Endothelial cell of umbilical vein (primary cell): ENCODE results near the gene MAPRE2. TPM values are rescaled to one million over a fixed set of nuclear protein-coding genes. Genes with fewer than 3 reads are reported as not detected.

Source experiments
- BruUV-seq: library from RNA; stranded (reverse); fragments of 400-500 nt; replicated peaks from 2 replicates; lab custom pipeline; 2021; lab: Mats Ljungman, UMichigan
- CTCF ChIA-PET: fragments of 300-600, 350-600 bp; sonication (Branson Sonifier 250); formaldehyde crosslinking; loops from one replicate; lab custom pipeline; 2021; ENCODE audit warnings: antibody characterized with exemption, inconsistent platforms; lab: Charles Lee
- POLR2A ChIA-PET: fragments of 300-600, 350-600 bp; sonication (Branson Sonifier 250); formaldehyde crosslinking; loops from one replicate; lab custom pipeline; 2021; ENCODE audit warnings: antibody characterized with exemption, inconsistent platforms; lab: Charles Lee
- DNase-seq: peaks from one replicate; pipeline ENCODE4 v3.0.0-alpha.2; 2011; ENCODE audit warnings: low read depth, low spot score
- FAIRE-seq: peaks from 2 replicates; lab custom pipeline; 2011; peaks lifted over from hg19 to GRCh38; lab: Jason Lieb, UNC
- H2AFZ ChIP-seq: 2 replicates; pipeline ENCODE4 v1.6.0; 2012; ENCODE audit warnings: low read depth, low read length, control low read depth, inconsistent platforms
- H3K27ac ChIP-seq: 2 replicates; pipeline ENCODE4 v1.5.1; 2011; ENCODE audit warnings: low read depth, mild to moderate bottlenecking, control low read depth, low read length, moderate library complexity; ENCODE audit not compliant: insufficient read depth
- H3K27me3 ChIP-seq, 2 experiments: 2 replicates each; pipeline versions ENCODE4 v1.6.0 to v1.6.1; 2011; ENCODE audit warnings: low read length in 2 of 2, mixed read lengths in 1 of 2; ENCODE audit not compliant: control insufficient read depth in 2 of 2, insufficient read depth in 2 of 2
- H3K36me3 ChIP-seq, 2 experiments: 2 replicates in 1 of 2; 3 replicates in 1 of 2; pipeline ENCODE4 v1.5.1; 2011; ENCODE audit warnings: low read length in 2 of 2, mild to moderate bottlenecking in 1 of 2, moderate library complexity in 1 of 2; ENCODE audit not compliant: control insufficient read depth in 2 of 2, insufficient read depth in 2 of 2; ENCODE audit errors: extremely low read depth in 1 of 2
- H3K4me1 ChIP-seq: 3 replicates; pipeline ENCODE4 v1.5.1; 2011; ENCODE audit warnings: mild to moderate bottlenecking, low read length; ENCODE audit not compliant: control insufficient read depth, insufficient read depth; ENCODE audit errors: extremely low read depth
- H3K4me2 ChIP-seq: 2 replicates; pipeline ENCODE4 v1.6.1; 2011; ENCODE audit warnings: low read length, control low read depth, mixed read lengths; ENCODE audit not compliant: insufficient read depth
- H3K4me3 ChIP-seq, 3 experiments: fragments of 200-600 bp in 1 of 3; sonication (generic), shearing (Covaris generic) in 1 of 3; replicated peaks in 1 of 3; 2 replicates each; pipeline ENCODE4 v1.5.1; 2011 to 2016; ENCODE audit warnings: control low read depth in 3 of 3, low read length in 3 of 3, mild to moderate bottlenecking in 2 of 3, inconsistent platforms in 1 of 3, low read depth in 1 of 3, moderate library complexity in 1 of 3; ENCODE audit not compliant: insufficient read depth in 1 of 3
- H3K79me2 ChIP-seq: 2 replicates; pipeline ENCODE4 v1.6.0; 2012; ENCODE audit warnings: low read length, inconsistent platforms; ENCODE audit not compliant: control insufficient read depth, insufficient read depth
- H3K9ac ChIP-seq: replicated peaks from 2 replicates; pipeline ENCODE3; 2011; ENCODE audit warnings: low read length, control low read depth; ENCODE audit not compliant: insufficient read depth; ENCODE audit errors: extremely low read depth
- H3K9me1 ChIP-seq: replicated peaks from 3 replicates; pipeline ENCODE4 v1.6.0; 2011; ENCODE audit warnings: mild to moderate bottlenecking, low read length; ENCODE audit not compliant: control insufficient read depth, insufficient read depth; ENCODE audit errors: extremely low read depth
- H3K9me3 ChIP-seq: replicated peaks from 2 replicates; pipeline ENCODE4 v1.5.1; 2012; ENCODE audit warnings: low read length, inconsistent platforms; ENCODE audit not compliant: control insufficient read depth, insufficient read depth
- H4K20me1 ChIP-seq: replicated peaks from 2 replicates; pipeline ENCODE3; 2011; ENCODE audit warnings: mild to moderate bottlenecking, low read length; ENCODE audit not compliant: control insufficient read depth, insufficient read depth; ENCODE audit errors: extremely low read depth
- CTCF ChIP-seq, 2 donors: IDR thresholded peaks; 1 replicate in 1 of 2; 2 replicates in 1 of 2; pipeline ENCODE4 v1.5.1; 2011; ENCODE audit warnings: low read length in 2 of 2, mild to moderate bottlenecking in 2 of 2, moderate library complexity in 2 of 2, control low read depth in 1 of 2, inconsistent platforms in 1 of 2, low read depth in 1 of 2; ENCODE audit not compliant: insufficient read depth in 1 of 2; ENCODE audit errors: extremely low read depth in 1 of 2
- FOS ChIP-seq: IDR thresholded peaks from 2 replicates; pipeline ENCODE4 v1.6.1; 2011; ENCODE audit warnings: mild to moderate bottlenecking, low read length, moderate library complexity, borderline replicate concordance; ENCODE audit not compliant: insufficient read depth
- GATA2 ChIP-seq: IDR thresholded peaks from 2 replicates; pipeline ENCODE4 v1.7.0; 2011; ENCODE audit warnings: low read depth, mild to moderate bottlenecking, moderate library complexity, mixed read lengths, low read length; ENCODE audit not compliant: insufficient read length, insufficient read depth
- JUN ChIP-seq: IDR thresholded peaks from 2 replicates; pipeline ENCODE4 v1.6.1; 2011; ENCODE audit warnings: borderline replicate concordance, low read depth; ENCODE audit not compliant: insufficient read length, insufficient read depth
- MAX ChIP-seq: IDR thresholded peaks from 2 replicates; pipeline ENCODE4 v1.6.1; 2011; ENCODE audit not compliant: insufficient read depth, insufficient read length
- MYC ChIP-seq: IDR thresholded peaks from one replicate; pipeline ENCODE4 v1.6.1; 2011; ENCODE audit warnings: mild to moderate bottlenecking, low read depth, low read length
- POLR2A ChIP-seq: IDR thresholded peaks from 2 replicates; pipeline ENCODE4 v1.6.1; 2012; ENCODE audit warnings: low read depth, mild to moderate bottlenecking, control low read depth, low read length
- POLR2AphosphoS5 ChIP-seq: IDR thresholded peaks from 2 replicates; pipeline ENCODE4 v1.6.1; 2012; ENCODE audit warnings: low read depth, mild to moderate bottlenecking, control low read depth, low read length, moderate library complexity; ENCODE audit not compliant: insufficient read depth
- dilution Hi-C: fragments of 300-500 bp; cut with MboI; formaldehyde crosslinking; loops from one replicate; pipeline ENCODE4 v1.15.0; 2019; ENCODE audit warnings: low sequenced_read_pairs; ENCODE audit not compliant: extremely low pct_ligation_motif_present
- intact Hi-C: fragments of 100-400 bp; cut with micrococcal nuclease; formaldehyde crosslinking; loops from one replicate; pipeline ENCODE4 v1.10.0; 2022
- polyA plus RNA-seq, 4 experiments: library from polyadenylated mRNA; depleted of rRNA in 3 of 4; stranded (reverse) in 3 of 4; unstranded in 1 of 4; fragments of >200 nt; gene quantifications; 2 replicates each; pipeline versions ENCODE4 v1.2.1 to v1.2.3, GENCODE V29; 2011 to 2012; ENCODE audit warnings: missing spikeins in 1 of 4
- total RNA-seq: library from RNA; stranded (reverse); gene quantifications from 2 replicates; pipeline ENCODE4 v1.2.3, GENCODE V29; 2021

MAPRE2 gene
- total and polyA plus RNA-seq, 2 donors (not counting 3 experiments of a cell fraction or from before 2014, with no cell fraction given): 117 to 148 TPM

GRCh38 chr18:35121531-35121930 lies 80.3 kb downstream of the MAPRE2 start:
- H3K9me3 ChIP-seq: no peaks in the 10 kb centered on the region
- no peaks in the 10 kb centered on the region for H3K9me1 ChIP-seq
- CTCF ChIA-PET: interaction anchor here (0.9 to 1.8 kb wide), 6 partner anchors 12 to 116 kb away, joined by 3 to 4 read pairs (median 3); no protein-coding TSS in a partner anchor
- POLR2A ChIA-PET: no interaction called here
- H2AFZ ChIP-seq: no peak overlapping the region
- dilution Hi-C loops (no loop called here), intact Hi-C loops (no loop called here)
- no peaks in the 10 kb centered on the region for H3K4me1 ChIP-seq
- H3K36me3 ChIP-seq: peaks cover 0 to 9% of the 10 kb centered on the region in 2 experiments
- H3K4me2 ChIP-seq: no peak overlapping the region
- H4K20me1 ChIP-seq: peaks cover 4% of the 10 kb centered on the region
- TF ChIP-seq CTCF (IDR thresholded peaks at IDR 0.05; ENCODE audit: extremely low read depth in 1 of 2, insufficient read depth in 1 of 2, low read depth in 1 of 2, low read length in 2 of 2): no peak
- no peak for TF ChIP-seq POLR2A
- TF ChIP-seq FOS: no peak
- no peak for TF ChIP-seq GATA2
- no peak for TF ChIP-seq MYC
- no peak for TF ChIP-seq POLR2AphosphoS5
- TF ChIP-seq MAX: no peak
- no peak for TF ChIP-seq JUN
- no peak for FAIRE-seq
- no TSS peak for BruUV-seq
- DNase-seq: no peak
- no peak overlapping the region for H3K9ac ChIP-seq
- no peak overlapping the region for H3K4me3 ChIP-seq
- H3K27me3 ChIP-seq: no peaks in the 10 kb centered on the region
- peaks cover 34% of the 10 kb centered on the region for H3K79me2 ChIP-seq
- H3K27ac ChIP-seq: no peak overlapping the region
